ENCODE data around the gene SMIM35.

Gene SMIM35

DNA sequence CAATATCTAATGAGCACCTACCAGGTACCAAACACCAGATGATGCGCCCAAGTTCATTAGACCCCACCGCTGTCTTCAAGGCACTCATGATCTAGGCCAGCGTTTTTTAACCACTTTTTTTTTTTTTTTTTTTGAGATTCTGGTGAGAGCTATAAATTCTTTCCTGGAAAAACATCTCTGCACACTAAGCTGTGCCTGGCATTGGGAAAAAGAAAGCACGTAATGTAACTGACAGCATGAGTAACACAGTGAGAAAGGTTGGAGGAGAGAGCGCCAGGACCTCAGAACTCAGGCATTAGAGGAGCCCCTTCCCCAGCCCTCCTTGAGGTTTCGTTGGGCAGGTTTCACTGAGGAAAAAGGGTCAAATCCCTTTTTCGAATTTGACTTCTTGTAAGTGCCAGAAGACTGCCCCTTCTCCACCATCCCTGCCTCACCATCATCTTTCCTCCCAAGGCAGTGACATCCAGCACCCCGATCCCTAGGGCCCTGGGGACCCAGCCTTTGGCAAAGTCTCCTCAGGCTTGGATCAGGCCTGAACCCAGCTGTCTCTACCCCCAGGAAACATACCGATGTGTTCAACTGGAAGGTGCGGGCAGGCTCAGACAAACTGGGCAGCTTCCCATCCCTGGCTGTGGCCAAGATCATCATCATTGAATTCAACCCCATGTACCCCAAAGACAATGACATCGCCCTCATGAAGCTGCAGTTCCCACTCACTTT lies 26.1 kb upstream of the SMIM35 start:
- Mint-ChIP-seq H3K36me3 (ENCODE audit: low read depth) (no peaks in the 10 kb centered on the region), H3K4me3 (no peak overlapping the region), H3K27me3 (ENCODE audit: low read depth, poor library complexity) (peaks cover 25% of the 10 kb centered on the region), H3K27ac (no peak overlapping the region), H3K9me3 (peaks cover 4% of the 10 kb centered on the region), H3K4me1 (peaks cover 21% of the 10 kb centered on the region)
- DNase-seq = no peak
- TF ChIP-seq, protein P1, sequence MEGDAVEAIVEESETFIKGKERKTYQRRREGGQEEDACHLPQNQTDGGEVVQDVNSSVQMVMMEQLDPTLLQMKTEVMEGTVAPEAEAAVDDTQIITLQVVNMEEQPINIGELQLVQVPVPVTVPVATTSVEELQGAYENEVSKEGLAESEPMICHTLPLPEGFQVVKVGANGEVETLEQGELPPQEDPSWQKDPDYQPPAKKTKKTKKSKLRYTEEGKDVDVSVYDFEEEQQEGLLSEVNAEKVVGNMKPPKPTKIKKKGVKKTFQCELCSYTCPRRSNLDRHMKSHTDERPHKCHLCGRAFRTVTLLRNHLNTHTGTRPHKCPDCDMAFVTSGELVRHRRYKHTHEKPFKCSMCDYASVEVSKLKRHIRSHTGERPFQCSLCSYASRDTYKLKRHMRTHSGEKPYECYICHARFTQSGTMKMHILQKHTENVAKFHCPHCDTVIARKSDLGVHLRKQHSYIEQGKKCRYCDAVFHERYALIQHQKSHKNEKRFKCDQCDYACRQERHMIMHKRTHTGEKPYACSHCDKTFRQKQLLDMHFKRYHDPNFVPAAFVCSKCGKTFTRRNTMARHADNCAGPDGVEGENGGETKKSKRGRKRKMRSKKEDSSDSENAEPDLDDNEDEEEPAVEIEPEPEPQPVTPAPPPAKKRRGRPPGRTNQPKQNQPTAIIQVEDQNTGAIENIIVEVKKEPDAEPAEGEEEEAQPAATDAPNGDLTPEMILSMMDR (IDR thresholded peaks at IDR 0.05) = no peak

GRCh38 chr11:118111744-118112035 lies 24.9 kb upstream of the SMIM35 start:
- DNase-seq = no peak
- Mint-ChIP-seq H3K27me3 (ENCODE audit: low read depth, poor library complexity) (peaks cover 21% of the 10 kb centered on the region), H3K27ac (no peak overlapping the region), H3K9me3 (peaks cover 4% of the 10 kb centered on the region), H3K4me3 (no peak overlapping the region), H3K4me1 (peaks cover 14% of the 10 kb centered on the region), H3K36me3 (ENCODE audit: low read depth) (no peaks in the 10 kb centered on the region)
- TF ChIP-seq, protein P1 (IDR thresholded peaks at IDR 0.05) = no peak

- Mint-ChIP-seq H3K27ac (peak overlapping the region; percentile 44), H3K9me3 (peaks cover 4% of the 10 kb centered on the region), H3K4me3 (no peak overlapping the region), H3K4me1 (peaks cover 14% of the 10 kb centered on the region), H3K27me3 (ENCODE audit: low read depth, poor library complexity) (peaks cover 18% of the 10 kb centered on the region), H3K36me3 (ENCODE audit: low read depth) (no peaks in the 10 kb centered on the region)
- DNase-seq = no peak
- TF ChIP-seq, protein P1 (IDR thresholded peaks at IDR 0.05) = no peak
These were observed 24.4 kb upstream of the SMIM35 start for GRCh38 chr11:118111019-118111743.

- no peak for DNase-seq
- H3K36me3 Mint-ChIP-seq (ENCODE audit: low read depth) = no peaks in the 10 kb centered on the region
- TF ChIP-seq, protein P1 (IDR thresholded peaks at IDR 0.05) = no peak
- no peaks in the 10 kb centered on the region for H3K9me3 Mint-ChIP-seq
- H3K27ac Mint-ChIP-seq = no peak overlapping the region
- H3K27me3 Mint-ChIP-seq (ENCODE audit: low read depth, poor library complexity) = peaks cover 21% of the 10 kb centered on the region
- peaks cover 9% of the 10 kb centered on the region for H3K4me1 Mint-ChIP-seq
- no peak overlapping the region for H3K4me3 Mint-ChIP-seq
These were observed 22.5 kb upstream of the SMIM35 start for GRCh38 chr11:118109231-118109630.

DNA sequence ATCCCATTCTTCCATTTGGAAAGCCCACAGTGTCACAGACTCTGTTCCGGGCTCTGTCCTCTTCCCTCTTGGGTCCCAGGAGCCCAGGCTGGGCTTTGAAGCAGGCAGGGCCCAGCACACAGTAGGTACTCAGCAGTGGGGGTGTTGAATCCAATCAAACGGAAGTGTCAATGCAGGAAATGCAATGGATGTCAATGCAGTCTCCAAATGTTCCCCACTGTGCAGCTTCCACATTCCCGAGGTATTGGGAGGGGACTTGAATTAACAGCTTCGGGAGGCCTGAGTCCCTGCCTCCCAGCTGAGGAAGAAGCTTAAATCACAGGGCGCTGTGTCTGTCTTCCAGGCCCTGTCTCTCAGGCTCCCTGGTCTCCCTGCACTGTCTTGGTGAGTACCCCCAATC lies 21.8 kb upstream of the SMIM35 start:
- Mint-ChIP-seq H3K27me3 (ENCODE audit: low read depth, poor library complexity) (peaks cover 25% of the 10 kb centered on the region), H3K27ac (no peak overlapping the region), H3K36me3 (ENCODE audit: low read depth) (no peaks in the 10 kb centered on the region), H3K4me3 (no peak overlapping the region), H3K9me3 (no peaks in the 10 kb centered on the region), H3K4me1 (peaks cover 9% of the 10 kb centered on the region)
- TF ChIP-seq, protein P1 (IDR thresholded peaks at IDR 0.05) = no peak
- DNase-seq = no peak
